CD8-positive, alpha-beta memory T cell (primary cell): ENCODE measurements around the gene LARP1. TPM values are rescaled to one million over a fixed set of nuclear protein-coding genes. Genes with fewer than 3 reads are reported as not detected.
A peak's percentile ranks its signal among the peaks of the same experiment; 100 is the strongest.

Experiments
- CTCF ChIA-PET: fragments of 350-600 bp; sonication (Branson Sonifier 250); formaldehyde crosslinking; loops from one replicate; lab custom pipeline; 2021; ENCODE audit warnings: antibody characterized with exemption; lab: Charles Lee
- POLR2A ChIA-PET: fragments of 350-600 bp; sonication (Branson Sonifier 250); formaldehyde crosslinking; loops from one replicate; lab custom pipeline; 2021; ENCODE audit warnings: antibody characterized with exemption; lab: Charles Lee
- DNase-seq, 5 donors: peaks; one replicate each; pipeline versions ENCODE4 v3.0.0 to v3.0.0-alpha.2; 2020 to 2022; ENCODE audit warnings: mixed read lengths in 1 of 5
- H3K27ac ChIP-seq: one replicate; pipeline ENCODE4 v1.7.0; 2013; ENCODE audit warnings: low read depth, mild to moderate bottlenecking, low read length, moderate library complexity
- H3K27me3 ChIP-seq: 2 replicates; pipeline ENCODE4 v1.7.0; 2013; ENCODE audit warnings: low read length, mild to moderate bottlenecking; ENCODE audit not compliant: insufficient read depth, poor library complexity, severe bottlenecking
- H3K36me3 ChIP-seq: 2 replicates; pipeline ENCODE4 v1.7.0; 2013; ENCODE audit warnings: mild to moderate bottlenecking, low read length, moderate library complexity; ENCODE audit not compliant: insufficient read depth
- H3K4me1 ChIP-seq: 2 replicates; pipeline ENCODE4 v1.7.0; 2013; ENCODE audit warnings: mild to moderate bottlenecking, low read length, moderate library complexity; ENCODE audit not compliant: insufficient read depth
- H3K4me3 ChIP-seq: 2 replicates; pipeline ENCODE4 v1.7.0; 2013; ENCODE audit warnings: mild to moderate bottlenecking, low read length
- H3K9me3 ChIP-seq: 2 replicates; pipeline ENCODE4 v1.7.0; 2013; ENCODE audit warnings: mild to moderate bottlenecking, low read length
- H3K27ac Mint-ChIP-seq, 8 donors: one replicate each; pipeline ENCODE4 v1.8.0; 2020 to 2021; ENCODE audit warnings: mixed read lengths in 8 of 8, mild to moderate bottlenecking in 6 of 8, inconsistent platforms in 3 of 8, moderate library complexity in 3 of 8
- H3K27me3 Mint-ChIP-seq, 2 donors: one replicate each; pipeline ENCODE4 v1.8.0; 2020 to 2021; ENCODE audit warnings: mixed read lengths in 2 of 2, mild to moderate bottlenecking in 1 of 2, moderate library complexity in 1 of 2
- H3K36me3 Mint-ChIP-seq, 3 donors: one replicate each; pipeline ENCODE4 v1.8.0; 2020 to 2021; ENCODE audit warnings: mixed read lengths in 3 of 3, inconsistent platforms in 1 of 3, mild to moderate bottlenecking in 1 of 3
- H3K4me1 Mint-ChIP-seq, 3 donors: one replicate each; pipeline ENCODE4 v1.8.0; 2020 to 2021; ENCODE audit warnings: mixed read lengths in 3 of 3, inconsistent platforms in 1 of 3, mild to moderate bottlenecking in 1 of 3
- H3K4me3 Mint-ChIP-seq, 7 donors: one replicate each; pipeline ENCODE4 v1.8.0; 2020 to 2021; ENCODE audit warnings: mixed read lengths in 7 of 7, mild to moderate bottlenecking in 6 of 7, moderate library complexity in 4 of 7, inconsistent platforms in 2 of 7
- H3K9me3 Mint-ChIP-seq, 5 donors: one replicate each; pipeline ENCODE4 v1.8.0; 2020 to 2022; ENCODE audit warnings: mixed read lengths in 5 of 5, mild to moderate bottlenecking in 3 of 5, moderate library complexity in 2 of 5, inconsistent platforms in 1 of 5
- polyA plus RNA-seq: library from polyadenylated mRNA; unstranded; fragments of 300-500 nt; fragmentation: Illumina TruSeq; gene quantifications from one replicate; pipeline ENCODE4 v1.2.3, GENCODE V29; 2021
- total RNA-seq, 2 experiments: library from RNA; stranded (reverse); gene quantifications; one replicate each; pipeline ENCODE4 v1.2.3, GENCODE V29; 2021

Gene LARP1
- total and polyA plus RNA-seq, 3 experiments from 2014 or later, result 28.4 to 344 (median 329) TPM

GRCh38 chr5:154766558-154767281 is 11.5 kb downstream of the LARP1 start:
- H3K27ac ChIP-seq, result no peak overlapping the region
- Mint-ChIP-seq H3K9me3 (no peaks in the 10 kb centered on the region), H3K27me3 (no peaks in the 10 kb centered on the region), H3K4me3 (peak overlapping the region in 3 of 7 donors; percentile 10 to 57 (median 32)), H3K36me3 (peaks cover 0 to 11% (median 4%) of the 10 kb centered on the region in 3 donors), H3K27ac (peak overlapping the region in 7 of 8 donors; percentile 17 to 76 (median 41)), H3K4me1 (peaks cover 72 to 87% (median 81%) of the 10 kb centered on the region in 3 donors)
- POLR2A ChIA-PET, result no interaction called here
- H3K4me3 ChIP-seq, result no peak overlapping the region
- peaks cover 77% of the 10 kb centered on the region for H3K4me1 ChIP-seq
- no peaks in the 10 kb centered on the region for H3K36me3 ChIP-seq
- DNase-seq, result no peak
- CTCF ChIA-PET, result no interaction called here
- H3K9me3 ChIP-seq, result no peaks in the 10 kb centered on the region
- H3K27me3 ChIP-seq, result no peaks in the 10 kb centered on the region

- H3K4me3 Mint-ChIP-seq, result peak overlapping the region in 6 of 7 donors; percentile 3 to 75 (median 34)
- ChIA-PET POLR2A (no interaction called here), CTCF (no interaction called here)
- Histone ChIP-seq H3K9me3 (no peaks in the 10 kb centered on the region), H3K27ac (no peak overlapping the region), H3K36me3 (no peaks in the 10 kb centered on the region), H3K27me3 (no peaks in the 10 kb centered on the region), H3K4me3 (no peak overlapping the region), H3K4me1 (peaks cover 75% of the 10 kb centered on the region)
- peaks cover 71 to 88% (median 82%) of the 10 kb centered on the region in 3 donors for H3K4me1 Mint-ChIP-seq
- H3K36me3 Mint-ChIP-seq, result peaks cover 0 to 12% (median 4%) of the 10 kb centered on the region in 3 donors
- peak in 1 of 5 donors; percentile 25 for DNase-seq
- peak overlapping the region; percentile 5 to 86 (median 38) for H3K27ac Mint-ChIP-seq
- no peaks in the 10 kb centered on the region for H3K27me3 Mint-ChIP-seq
- H3K9me3 Mint-ChIP-seq, result no peaks in the 10 kb centered on the region
Measured at GRCh38 chr5:154767576-154767975, 12.4 kb downstream of the LARP1 start.

DNA sequence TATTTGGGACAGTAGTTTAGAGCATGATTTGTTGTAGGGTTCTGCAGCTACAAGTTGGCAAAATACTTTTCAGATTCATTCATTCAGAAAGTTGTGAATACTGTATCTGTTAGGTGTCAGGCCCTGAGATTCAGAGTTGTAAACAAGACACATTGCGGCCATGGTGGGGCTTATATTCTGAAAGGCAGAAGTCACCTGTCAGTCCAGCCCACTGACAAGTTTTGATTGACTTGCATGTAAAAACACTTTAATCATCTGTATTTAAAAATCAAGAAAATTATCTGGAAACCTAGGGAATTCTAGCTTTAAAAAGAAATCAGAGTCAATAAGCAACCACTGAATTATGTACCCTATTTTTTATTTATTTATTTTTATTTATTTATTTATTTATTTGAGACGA is 13.0 kb downstream of the LARP1 start:
- Histone ChIP-seq H3K4me3 (no peak overlapping the region), H3K27me3 (no peaks in the 10 kb centered on the region), H3K36me3 (no peaks in the 10 kb centered on the region), H3K4me1 (peaks cover 78% of the 10 kb centered on the region), H3K27ac (no peak overlapping the region), H3K9me3 (no peaks in the 10 kb centered on the region)
- Mint-ChIP-seq H3K4me3 (peak overlapping the region in 5 of 7 donors; percentile 13 to 75 (median 39)), H3K36me3 (peaks cover 0 to 14% (median 4%) of the 10 kb centered on the region in 3 donors), H3K27me3 (no peaks in the 10 kb centered on the region), H3K9me3 (no peaks in the 10 kb centered on the region), H3K27ac (peak overlapping the region in 5 of 8 donors; percentile 17 to 86 (median 38)), H3K4me1 (peaks cover 72 to 91% (median 83%) of the 10 kb centered on the region in 3 donors)
- ChIA-PET POLR2A (no interaction called here), CTCF (interaction anchor here (0.7 kb wide), 1 partner anchor 23 kb away, joined by 3 read pairs; no protein-coding TSS in a partner anchor)
- no peak for DNase-seq

GRCh38 chr5:154770111-154770510 is 14.9 kb downstream of the LARP1 start:
- DNase-seq, result no peak
- peaks cover 81 to 97% (median 91%) of the 10 kb centered on the region in 3 donors for H3K4me1 Mint-ChIP-seq
- no peaks in the 10 kb centered on the region for H3K36me3 ChIP-seq
- H3K4me3 ChIP-seq, result no peak overlapping the region
- H3K27ac ChIP-seq, result no peak overlapping the region
- peaks cover 94% of the 10 kb centered on the region for H3K4me1 ChIP-seq
- peak overlapping the region; percentile 18 to 90 (median 45) for H3K27ac Mint-ChIP-seq
- peaks cover 0 to 11% (median 0%) of the 10 kb centered on the region in 3 donors for H3K36me3 Mint-ChIP-seq
- CTCF ChIA-PET, result no interaction called here
- no peaks in the 10 kb centered on the region for H3K27me3 Mint-ChIP-seq
- POLR2A ChIA-PET, result no interaction called here
- H3K9me3 ChIP-seq, result no peaks in the 10 kb centered on the region
- peak overlapping the region in 3 of 7 donors; percentile 26 to 44 (median 37) for H3K4me3 Mint-ChIP-seq
- no peaks in the 10 kb centered on the region for H3K27me3 ChIP-seq
- no peaks in the 10 kb centered on the region for H3K9me3 Mint-ChIP-seq

DNA sequence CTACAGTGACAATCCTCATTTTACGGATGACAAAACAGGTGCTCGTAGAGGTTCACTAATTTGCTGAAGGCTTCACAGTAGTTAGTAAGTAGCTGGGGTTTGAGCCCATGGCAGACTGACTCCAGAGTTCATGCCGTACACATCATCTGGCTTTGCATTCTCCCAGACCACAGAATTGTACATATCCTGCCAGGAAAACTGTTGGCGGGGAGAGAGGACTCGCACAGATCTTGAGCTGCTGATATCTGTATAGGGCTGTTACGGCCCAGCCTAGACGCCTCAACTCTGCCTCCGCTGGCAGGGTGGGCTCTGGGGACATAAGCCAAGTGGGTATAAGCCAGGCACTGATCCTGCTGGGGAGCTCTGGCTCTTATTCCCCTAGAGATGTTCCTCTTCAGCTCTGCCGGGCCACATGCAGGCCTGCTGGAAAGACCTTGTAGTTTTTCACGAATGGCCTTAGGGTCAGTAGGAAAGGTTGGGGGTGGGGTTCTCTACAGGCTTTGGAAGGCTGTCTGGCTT is 16.3 kb downstream of the LARP1 start:
- Histone ChIP-seq H3K27ac (no peak overlapping the region), H3K4me1 (peaks cover 92% of the 10 kb centered on the region), H3K36me3 (no peaks in the 10 kb centered on the region), H3K4me3 (no peak overlapping the region), H3K27me3 (no peaks in the 10 kb centered on the region), H3K9me3 (no peaks in the 10 kb centered on the region)
- Mint-ChIP-seq H3K27me3 (no peaks in the 10 kb centered on the region), H3K36me3 (peaks cover 0 to 13% (median 0%) of the 10 kb centered on the region in 3 donors), H3K4me3 (peak overlapping the region in 1 of 7 donors; percentile 26), H3K27ac (peak overlapping the region in 7 of 8 donors; percentile 7 to 67 (median 48)), H3K9me3 (no peaks in the 10 kb centered on the region), H3K4me1 (peaks cover 74 to 97% (median 87%) of the 10 kb centered on the region in 3 donors)
- ChIA-PET POLR2A (no interaction called here), CTCF (interaction anchor here (1.4 kb wide), 1 partner anchor 9 kb away, joined by 3 read pairs; no protein-coding TSS in a partner anchor)
- no peak for DNase-seq

- Histone ChIP-seq H3K27me3 (no peaks in the 10 kb centered on the region), H3K36me3 (no peaks in the 10 kb centered on the region), H3K9me3 (no peaks in the 10 kb centered on the region), H3K27ac (no peak overlapping the region), H3K4me3 (no peak overlapping the region), H3K4me1 (peaks cover 82% of the 10 kb centered on the region)
- ChIA-PET CTCF (no interaction called here), POLR2A (interaction anchor here (0.6 kb wide), 1 partner anchor 15 kb away, joined by 5 read pairs; no protein-coding TSS in a partner anchor)
- Mint-ChIP-seq H3K36me3 (peaks cover 0 to 13% (median 0%) of the 10 kb centered on the region in 3 donors), H3K4me3 (peak overlapping the region in 1 of 7 donors; percentile 13), H3K9me3 (no peaks in the 10 kb centered on the region), H3K27me3 (no peaks in the 10 kb centered on the region), H3K27ac (peak overlapping the region; percentile 21 to 90 (median 59)), H3K4me1 (peaks cover 61 to 90% (median 74%) of the 10 kb centered on the region in 3 donors)
- no peak for DNase-seq
Measured at GRCh38 chr5:154773326-154773725, 18.1 kb downstream of the LARP1 start.

- Mint-ChIP-seq H3K27me3 (no peaks in the 10 kb centered on the region), H3K27ac (peak overlapping the region in 6 of 8 donors; percentile 3 to 95 (median 41)), H3K36me3 (peaks cover 0 to 12% (median 0%) of the 10 kb centered on the region in 3 donors), H3K4me1 (peaks cover 55 to 93% (median 76%) of the 10 kb centered on the region in 3 donors), H3K9me3 (no peaks in the 10 kb centered on the region), H3K4me3 (peak overlapping the region in 2 of 7 donors; percentile 0 to 57)
- H3K27ac ChIP-seq, result no peak overlapping the region
- POLR2A ChIA-PET, result no interaction called here
- peaks cover 71% of the 10 kb centered on the region for H3K4me1 ChIP-seq
- H3K9me3 ChIP-seq, result no peaks in the 10 kb centered on the region
- no peaks in the 10 kb centered on the region for H3K27me3 ChIP-seq
- DNase-seq, result no peak
- CTCF ChIA-PET, result no interaction called here
- no peak overlapping the region for H3K4me3 ChIP-seq
- H3K36me3 ChIP-seq, result no peaks in the 10 kb centered on the region
Measured at GRCh38 chr5:154776167-154776566, 21.0 kb downstream of the LARP1 start.

DNA sequence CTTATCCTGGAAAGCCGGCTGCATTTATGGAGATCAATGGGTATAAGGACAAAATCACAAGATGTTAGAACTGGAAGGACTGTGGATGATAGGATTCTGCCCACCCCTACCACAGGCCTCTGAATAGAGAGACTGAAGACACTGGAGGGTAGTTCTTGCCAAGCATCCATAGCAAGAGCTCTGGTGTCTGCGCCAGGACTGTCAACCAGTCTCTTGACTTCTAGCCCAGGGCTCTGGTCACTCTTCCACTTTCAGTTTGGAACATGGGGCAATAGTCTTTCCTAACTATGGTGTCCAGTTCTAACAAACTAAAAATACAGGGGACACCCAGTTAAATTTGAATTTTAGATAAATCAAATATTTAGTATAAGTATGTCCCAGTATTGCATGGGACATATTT is 23.4 kb downstream of the LARP1 start:
- POLR2A ChIA-PET, result no interaction called here
- H3K27me3 ChIP-seq, result no peaks in the 10 kb centered on the region
- H3K27ac ChIP-seq, result no peak overlapping the region
- Mint-ChIP-seq H3K4me3 (peak overlapping the region in 1 of 7 donors; percentile 23), H3K4me1 (peaks cover 59 to 93% (median 77%) of the 10 kb centered on the region in 3 donors), H3K27me3 (no peaks in the 10 kb centered on the region), H3K9me3 (no peaks in the 10 kb centered on the region), H3K36me3 (peaks cover 0 to 4% (median 0%) of the 10 kb centered on the region in 3 donors), H3K27ac (peak overlapping the region in 2 of 8 donors; percentile 29 to 54)
- H3K4me1 ChIP-seq, result peaks cover 71% of the 10 kb centered on the region
- H3K4me3 ChIP-seq, result no peak overlapping the region
- H3K36me3 ChIP-seq, result no peaks in the 10 kb centered on the region
- DNase-seq, result no peak
- H3K9me3 ChIP-seq, result no peaks in the 10 kb centered on the region
- CTCF ChIA-PET, result interaction anchor here (0.6 to 1.1 kb wide), 2 partner anchors 23 to 31 kb away, joined by 3 read pairs; no protein-coding TSS in a partner anchor
